ENCODE data around the gene ABCA12.

DNA sequence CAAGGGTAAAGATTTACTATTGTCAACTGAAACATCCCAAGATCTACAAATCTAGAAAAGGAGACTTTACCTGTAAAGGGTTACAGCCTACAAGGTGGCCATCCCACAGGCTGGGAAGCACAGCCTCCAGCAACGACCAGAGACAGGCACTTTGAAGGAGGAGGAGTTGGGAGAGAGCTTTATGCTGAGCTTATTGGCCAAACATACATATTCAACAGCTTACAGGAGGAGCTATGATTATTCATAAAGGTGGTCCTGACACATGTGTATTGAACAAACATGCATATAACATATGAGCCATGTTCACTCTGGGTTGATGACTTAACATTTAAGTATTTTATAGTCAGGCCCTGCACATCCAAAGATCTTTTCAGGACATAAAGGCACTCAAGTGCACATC, 11.1 kb upstream of the ABCA12 start:
- TF ChIP-seq, protein P1, sequence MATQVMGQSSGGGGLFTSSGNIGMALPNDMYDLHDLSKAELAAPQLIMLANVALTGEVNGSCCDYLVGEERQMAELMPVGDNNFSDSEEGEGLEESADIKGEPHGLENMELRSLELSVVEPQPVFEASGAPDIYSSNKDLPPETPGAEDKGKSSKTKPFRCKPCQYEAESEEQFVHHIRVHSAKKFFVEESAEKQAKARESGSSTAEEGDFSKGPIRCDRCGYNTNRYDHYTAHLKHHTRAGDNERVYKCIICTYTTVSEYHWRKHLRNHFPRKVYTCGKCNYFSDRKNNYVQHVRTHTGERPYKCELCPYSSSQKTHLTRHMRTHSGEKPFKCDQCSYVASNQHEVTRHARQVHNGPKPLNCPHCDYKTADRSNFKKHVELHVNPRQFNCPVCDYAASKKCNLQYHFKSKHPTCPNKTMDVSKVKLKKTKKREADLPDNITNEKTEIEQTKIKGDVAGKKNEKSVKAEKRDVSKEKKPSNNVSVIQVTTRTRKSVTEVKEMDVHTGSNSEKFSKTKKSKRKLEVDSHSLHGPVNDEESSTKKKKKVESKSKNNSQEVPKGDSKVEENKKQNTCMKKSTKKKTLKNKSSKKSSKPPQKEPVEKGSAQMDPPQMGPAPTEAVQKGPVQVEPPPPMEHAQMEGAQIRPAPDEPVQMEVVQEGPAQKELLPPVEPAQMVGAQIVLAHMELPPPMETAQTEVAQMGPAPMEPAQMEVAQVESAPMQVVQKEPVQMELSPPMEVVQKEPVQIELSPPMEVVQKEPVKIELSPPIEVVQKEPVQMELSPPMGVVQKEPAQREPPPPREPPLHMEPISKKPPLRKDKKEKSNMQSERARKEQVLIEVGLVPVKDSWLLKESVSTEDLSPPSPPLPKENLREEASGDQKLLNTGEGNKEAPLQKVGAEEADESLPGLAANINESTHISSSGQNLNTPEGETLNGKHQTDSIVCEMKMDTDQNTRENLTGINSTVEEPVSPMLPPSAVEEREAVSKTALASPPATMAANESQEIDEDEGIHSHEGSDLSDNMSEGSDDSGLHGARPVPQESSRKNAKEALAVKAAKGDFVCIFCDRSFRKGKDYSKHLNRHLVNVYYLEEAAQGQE (IDR thresholded peaks at IDR 0.05; ENCODE audit: insufficient read depth in 1 of 2, low read depth in 2 of 2, low read length in 2 of 2): no peak
- no peak for TF ChIP-seq POLR2AphosphoS5 (IDR thresholded peaks at IDR 0.05; ENCODE audit: low read depth, low read length)
- TF ChIP-seq TAF1 (IDR thresholded peaks at IDR 0.05; ENCODE audit: borderline replicate concordance, insufficient read depth, low read length): no peak
- TF ChIP-seq SIN3A (IDR thresholded peaks at IDR 0.05; ENCODE audit: borderline replicate concordance, insufficient read depth, low read length): no peak
- TF ChIP-seq FOXP2 (optimal IDR thresholded peaks at IDR 0.05; ENCODE audit: borderline replicate concordance, extremely low read depth, extremely low read length, insufficient read depth): no peak

Measured in PFSK-1 (cell line).